SK-N-MC (cell line): ENCODE results near the gene C1QTNF8.

Source experiments
- DNase-seq: peaks from one replicate; pipeline ENCODE4 v3.0.0-alpha.2; 2011; ENCODE audit warnings: low read depth, low spot score
- H3K27ac ChIP-seq: fragments of 200-600 bp; sonication (generic); 2 replicates; pipeline ENCODE4 v1.5.1; 2016; ENCODE audit warnings: mixed run types
- H3K36me3 ChIP-seq: fragments of 200-600 bp; sonication (generic); 2 replicates; pipeline ENCODE4 v1.6.1; 2017; ENCODE audit warnings: antibody characterized with exemption, low read length, mixed read lengths; ENCODE audit not compliant: insufficient read depth
- H3K4me3 ChIP-seq: fragments of 200-600 bp; sonication (generic); 2 replicates; pipeline ENCODE4 v1.5.1; 2016
- H3K9ac ChIP-seq: fragments of 200-600 bp; sonication (generic); 2 replicates; pipeline ENCODE4 v1.8.0; 2017; ENCODE audit warnings: mixed run types, mixed read lengths; ENCODE audit not compliant: insufficient read length
- H3K9me3 ChIP-seq: fragments of 200-600 bp; sonication (generic); 2 replicates; pipeline ENCODE4 v1.6.1; 2017; ENCODE audit warnings: low read depth, mild to moderate bottlenecking, antibody characterized with exemption, low read length, moderate library complexity, mixed read lengths
- EZH2 ChIP-seq: fragments of 200-600 bp; sonication (generic); IDR thresholded peaks from one replicate; pipeline ENCODE4 v1.6.1; 2017; ENCODE audit warnings: antibody characterized with exemption
- FOXP2 ChIP-seq: optimal IDR thresholded peaks from 2 replicates; pipeline ENCODE3; 2011; ENCODE audit warnings: mild to moderate bottlenecking, moderate library complexity; ENCODE audit not compliant: insufficient read depth; ENCODE audit errors: extremely low read length, control extremely low read depth
- POLR2AphosphoS5 ChIP-seq: IDR thresholded peaks from 2 replicates; pipeline ENCODE4 v1.6.1; 2012; ENCODE audit warnings: mild to moderate bottlenecking, low read depth, low read length, borderline replicate concordance

The C1QTNF8 gene

GRCh38 chr16:1045310-1045992 is 50.6 kb downstream of the C1QTNF8 start:
- no peak for DNase-seq
- Histone ChIP-seq H3K27ac (peak overlapping the region; percentile 91; the same call in 1 of the 2 replicates), H3K9ac (no peak overlapping the region), H3K9me3 (no peaks in the 10 kb centered on the region), H3K4me3 (no peak overlapping the region), H3K36me3 (no peaks in the 10 kb centered on the region)
- no peak for TF ChIP-seq EZH2

GRCh38 chr16:1044460-1045309 is 51.4 kb downstream of the C1QTNF8 start:
- TF ChIP-seq EZH2 (no peak), POLR2AphosphoS5 (no peak), FOXP2 (no peak)
- no peak for DNase-seq
- H3K27ac ChIP-seq, result peak overlapping the region; percentile 91

DNA sequence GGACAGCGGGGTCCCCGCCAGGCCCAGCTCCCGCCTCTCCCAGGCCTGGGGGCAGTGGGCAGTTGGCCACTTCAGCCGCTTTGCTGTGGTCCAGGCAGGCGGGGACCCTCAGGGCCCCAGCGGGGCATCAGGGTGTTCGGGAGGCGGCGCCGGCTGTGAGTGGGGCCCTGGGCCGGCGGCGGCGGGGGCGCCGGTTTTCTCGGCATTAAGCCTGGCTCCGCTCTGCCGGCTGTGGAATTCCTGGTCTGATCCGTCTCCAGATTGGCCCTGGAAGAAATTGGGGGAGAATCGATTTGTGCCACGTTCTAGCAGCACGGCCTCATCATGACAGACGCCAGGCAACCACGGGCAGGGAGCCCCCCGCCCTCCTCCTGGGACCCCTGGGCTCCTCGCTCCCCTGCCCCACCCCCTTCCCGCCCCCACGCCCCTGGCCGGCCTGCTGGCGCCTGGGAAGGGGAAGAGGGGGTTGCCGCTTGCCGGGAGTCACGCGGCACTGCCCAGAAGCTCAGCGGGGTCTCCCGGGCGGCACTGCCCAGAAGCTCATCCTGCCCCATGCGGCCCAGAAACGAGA is 52.1 kb downstream of the C1QTNF8 start:
- no peak for DNase-seq
- TF ChIP-seq POLR2AphosphoS5, result no peak
- TF ChIP-seq EZH2, result no peak
- no peak for TF ChIP-seq FOXP2
- Histone ChIP-seq H3K4me3 (peak overlapping the region; percentile 67), H3K9me3 (no peaks in the 10 kb centered on the region), H3K9ac (peak overlapping the region; percentile 53), H3K36me3 (no peaks in the 10 kb centered on the region), H3K27ac (peak overlapping the region; percentile 91)

More at GRCh38 chr16:1044460-1045309, 51.4 kb downstream of the C1QTNF8 start:
- Histone ChIP-seq H3K9ac (peak overlapping the region; percentile 53), H3K36me3 (no peaks in the 10 kb centered on the region), H3K9me3 (no peaks in the 10 kb centered on the region), H3K4me3 (peak overlapping the region; percentile 67; the same call in 1 of the 2 replicates)

DNA sequence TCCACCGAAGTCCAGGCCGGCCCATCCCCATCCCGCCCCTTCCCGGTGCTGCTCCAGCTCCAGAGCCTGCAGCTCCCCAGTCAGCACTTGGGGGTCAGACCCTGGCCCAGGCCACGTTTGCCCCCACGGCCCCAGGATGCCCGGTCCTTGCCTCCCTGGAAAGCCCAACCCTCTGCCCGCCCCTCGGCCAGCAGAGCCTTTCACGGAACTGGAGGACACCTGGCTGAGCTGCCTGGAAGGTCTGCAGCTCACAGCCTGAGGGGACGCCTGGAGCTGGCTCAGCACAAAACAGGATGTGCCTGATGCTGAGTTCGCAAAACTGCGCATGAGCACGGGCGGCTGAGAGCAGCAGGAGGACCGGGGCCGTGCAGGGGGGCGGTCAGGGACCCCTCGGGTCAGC is 53.2 kb downstream of the C1QTNF8 start:
- Histone ChIP-seq H3K36me3 (no peaks in the 10 kb centered on the region), H3K4me3 (no peak overlapping the region; the same call in 1 of the 2 replicates), H3K9me3 (no peaks in the 10 kb centered on the region), H3K27ac (peak overlapping the region; percentile 64; the same call in 1 of the 2 replicates), H3K9ac (no peak overlapping the region)
- TF ChIP-seq POLR2AphosphoS5 (no peak), EZH2 (no peak), FOXP2 (no peak)
- no peak for DNase-seq

- TF ChIP-seq FOXP2, result peak; percentile 29
- no peak for TF ChIP-seq EZH2
- no peak for TF ChIP-seq POLR2AphosphoS5
- no peak overlapping the region for H3K9ac ChIP-seq
- no peaks in the 10 kb centered on the region for H3K9me3 ChIP-seq
- H3K36me3 ChIP-seq, result no peaks in the 10 kb centered on the region
- peak overlapping the region; percentile 64; the same call in 1 of the 2 replicates for H3K27ac ChIP-seq
- no peak for DNase-seq
- H3K4me3 ChIP-seq, result no peak overlapping the region
These were observed 53.8 kb downstream of the C1QTNF8 start for GRCh38 chr16:1042049-1042744.

GRCh38 chr16:1040346-1040745 is 55.7 kb downstream of the C1QTNF8 start:
- Histone ChIP-seq H3K36me3 (no peaks in the 10 kb centered on the region), H3K4me3 (no peak overlapping the region), H3K27ac (no peak overlapping the region), H3K9ac (no peak overlapping the region), H3K9me3 (no peaks in the 10 kb centered on the region)
- TF ChIP-seq EZH2 (no peak), FOXP2 (no peak), POLR2AphosphoS5 (no peak)
- no peak for DNase-seq

- Histone ChIP-seq H3K9me3 (no peaks in the 10 kb centered on the region), H3K27ac (no peak overlapping the region), H3K4me3 (no peak overlapping the region), H3K36me3 (no peaks in the 10 kb centered on the region), H3K9ac (no peak overlapping the region)
- DNase-seq, result no peak
- TF ChIP-seq EZH2 (no peak), FOXP2 (no peak), POLR2AphosphoS5 (no peak)
These were observed 56.3 kb downstream of the C1QTNF8 start for GRCh38 chr16:1039762-1040161.

- H3K4me3 ChIP-seq, result no peak overlapping the region
These were observed 57.1 kb downstream of the C1QTNF8 start for GRCh38 chr16:1038932-1039331.

More at GRCh38 chr16:1038932-1039331, 57.1 kb downstream of the C1QTNF8 start:
- no peaks in the 10 kb centered on the region for H3K36me3 ChIP-seq
- no peak overlapping the region for H3K9ac ChIP-seq
- DNase-seq, result no peak
- no peaks in the 10 kb centered on the region for H3K9me3 ChIP-seq
- TF ChIP-seq FOXP2, result no peak
- no peak for TF ChIP-seq POLR2AphosphoS5
- H3K27ac ChIP-seq, result no peak overlapping the region
